HG03378 (cell line): ENCODE measurements around the gene PPA1.
"Not testable (repeated sequence)": the region's sequence is repeated elsewhere in the genome, so short reads cannot be mapped to it uniquely, and the experiment has no call there.

ENCODE experiments used
- ATAC-seq: cut with Tn5 transposase; IDR thresholded peaks from one replicate; pipeline ENCODE4 v1.9.1; 2021; ENCODE audit warnings: mild to moderate bottlenecking, moderate library complexity; ENCODE audit not compliant: unreplicated experiment

Gene PPA1

DNA sequence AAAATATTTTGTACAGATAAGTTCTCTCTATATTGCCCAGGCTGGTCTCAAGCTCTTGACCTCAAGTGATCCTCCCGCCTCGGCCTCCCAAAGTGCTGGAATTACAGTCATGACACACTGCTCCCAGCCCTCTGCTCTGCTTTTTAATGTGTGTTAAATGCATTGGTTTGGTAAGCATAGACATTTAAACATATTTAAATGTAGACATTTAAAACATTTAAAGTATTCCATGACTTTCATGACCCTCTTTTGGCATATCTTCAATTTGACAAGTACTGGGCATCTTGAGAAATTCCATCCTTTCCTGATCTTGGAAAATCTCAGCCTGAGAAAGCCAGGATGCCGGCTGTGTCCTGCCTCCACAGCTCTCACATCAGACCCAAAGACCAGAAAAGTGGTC is 57.7 kb downstream of the PPA1 start:
- no peak for ATAC-seq

GRCh38 chr10:70174058-70174741 is 59.0 kb downstream of the PPA1 start:
- no peak for ATAC-seq

- no peak for ATAC-seq
These were observed 63.4 kb downstream of the PPA1 start for GRCh38 chr10:70169649-70170364.

DNA sequence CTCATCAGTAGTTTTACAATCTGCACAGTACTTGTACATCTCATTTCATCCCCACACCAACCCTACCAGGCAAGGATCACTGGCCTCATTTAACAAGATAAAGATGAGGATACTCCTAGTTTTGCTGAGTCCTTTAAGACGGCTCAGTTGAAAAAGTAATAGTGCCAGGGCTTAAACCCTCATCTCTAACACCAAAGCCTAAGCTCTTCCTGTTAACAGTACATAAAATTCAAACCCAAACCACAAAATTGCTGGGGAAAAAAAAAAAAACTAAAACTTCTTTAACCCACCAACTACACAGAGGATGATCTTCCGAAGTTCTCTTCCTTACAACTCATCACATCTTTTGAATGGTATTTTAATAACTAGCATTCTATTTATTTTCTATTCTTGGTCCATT is 64.2 kb downstream of the PPA1 start:
- ATAC-seq: no peak

DNA sequence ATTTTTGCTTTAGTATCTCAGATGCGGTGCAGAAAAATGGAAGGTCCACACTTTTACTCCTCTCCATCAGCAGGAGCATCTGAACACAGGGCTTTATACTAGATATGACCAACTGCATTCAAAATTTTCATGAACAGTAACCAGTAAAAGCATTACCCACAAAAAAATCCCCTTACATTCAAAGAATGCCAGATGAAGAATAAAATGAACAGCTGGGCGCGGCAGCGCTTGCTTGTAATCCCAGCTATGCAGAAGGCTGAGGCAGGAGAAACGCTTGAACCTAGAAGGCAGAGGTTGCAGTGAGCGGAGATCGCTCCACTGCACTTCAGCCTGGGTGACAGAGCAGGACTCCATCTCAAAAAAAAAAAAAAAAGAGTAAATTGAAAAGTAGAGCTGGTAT is 66.0 kb downstream of the PPA1 start:
- no peak for ATAC-seq

DNA sequence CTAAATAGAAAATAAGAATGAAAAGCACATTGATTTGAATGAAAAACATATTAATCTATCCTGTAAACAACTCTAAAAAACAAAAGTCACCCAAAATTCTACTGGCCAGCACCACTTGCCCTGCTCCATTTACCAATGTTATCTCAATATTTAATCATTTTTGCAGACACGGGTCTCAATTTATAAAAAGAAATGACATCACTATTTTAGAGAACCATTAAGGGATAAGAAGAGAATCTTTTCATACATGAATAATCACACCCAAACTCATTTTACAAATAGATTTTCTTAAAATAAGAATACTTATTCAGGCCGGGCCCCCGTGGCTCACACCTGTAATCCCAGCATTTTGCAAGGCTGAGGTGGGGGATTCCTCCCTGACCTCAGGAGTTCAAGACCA is 66.8 kb downstream of the PPA1 start:
- no peak for ATAC-seq

DNA sequence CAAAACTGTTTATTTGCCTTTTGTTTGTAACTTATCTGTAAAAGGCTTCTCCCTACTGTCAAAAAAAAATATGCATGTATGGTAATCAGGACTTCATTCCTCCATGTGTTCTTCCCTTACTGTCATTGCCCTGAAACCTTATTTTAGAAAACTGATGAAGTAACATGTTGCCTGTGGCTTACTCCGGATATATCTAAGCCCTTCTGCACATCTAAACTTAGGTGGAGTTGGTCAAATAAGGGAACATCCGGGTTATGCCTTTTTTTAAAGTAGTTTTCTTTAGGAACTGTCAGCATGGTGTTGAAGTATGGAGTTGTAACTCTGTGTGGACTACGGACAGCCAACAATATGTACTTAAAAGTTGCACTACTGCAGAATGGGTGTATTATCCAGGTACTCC is 69.1 kb downstream of the PPA1 start:
- no peak for ATAC-seq

DNA sequence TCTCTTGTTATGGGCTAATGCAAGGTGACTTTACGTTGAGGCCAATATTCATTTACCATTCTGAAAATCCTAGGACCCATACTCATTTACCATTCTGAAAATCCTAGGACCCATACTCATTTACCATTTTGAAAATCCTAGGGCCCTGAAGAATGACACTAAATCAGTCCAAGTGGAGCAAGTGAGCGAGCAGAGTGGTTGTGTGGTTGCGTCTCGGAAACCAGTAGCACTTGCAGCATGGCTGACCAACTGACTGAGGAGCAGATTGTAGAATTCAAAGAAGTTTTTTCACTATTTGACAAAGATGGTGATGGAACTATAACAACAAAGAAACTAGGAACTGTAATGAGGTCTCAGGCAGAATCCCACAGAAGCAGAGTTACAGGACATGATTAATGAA is 69.8 kb downstream of the PPA1 start:
- no peak for ATAC-seq

DNA sequence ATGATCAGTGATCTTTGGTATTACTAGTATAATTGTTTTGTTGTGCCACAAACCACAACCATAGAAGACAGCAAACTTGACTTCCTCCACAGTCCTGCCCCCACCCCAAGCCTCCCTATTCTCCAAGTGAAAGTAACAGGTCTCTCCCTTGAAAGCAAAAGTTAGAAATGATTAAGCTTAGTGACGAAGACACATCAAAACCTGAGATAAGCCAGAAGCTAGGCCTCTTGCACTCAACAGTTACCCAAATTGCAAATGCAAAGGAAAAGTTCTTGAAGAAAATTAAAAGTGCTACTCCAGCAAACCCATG is 70.4 kb downstream of the PPA1 start:
- peak; percentile 77 for ATAC-seq

GRCh38 chr10:70162151-70162891 is 70.9 kb downstream of the PPA1 start:
- peak; percentile 30 for ATAC-seq

DNA sequence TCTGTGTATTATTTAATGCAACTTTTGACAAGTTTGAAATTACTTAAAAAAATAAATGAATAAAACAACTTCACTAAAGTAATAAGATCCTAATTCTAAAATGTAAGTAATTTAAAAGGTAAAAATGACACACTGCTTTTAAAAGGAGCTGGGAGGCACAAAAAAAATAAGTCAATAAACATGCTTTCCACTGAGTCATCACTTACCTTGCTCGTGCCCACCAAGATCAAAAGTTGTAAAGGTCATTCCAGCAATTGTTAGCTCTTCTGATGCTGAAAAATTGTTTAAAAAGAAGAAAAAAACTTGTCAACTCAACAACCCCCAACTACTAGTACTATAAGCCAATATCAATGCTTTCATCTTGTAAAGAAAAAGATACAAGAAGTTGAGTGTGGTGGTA is 72.4 kb downstream of the PPA1 start:
- ATAC-seq: no peak

DNA sequence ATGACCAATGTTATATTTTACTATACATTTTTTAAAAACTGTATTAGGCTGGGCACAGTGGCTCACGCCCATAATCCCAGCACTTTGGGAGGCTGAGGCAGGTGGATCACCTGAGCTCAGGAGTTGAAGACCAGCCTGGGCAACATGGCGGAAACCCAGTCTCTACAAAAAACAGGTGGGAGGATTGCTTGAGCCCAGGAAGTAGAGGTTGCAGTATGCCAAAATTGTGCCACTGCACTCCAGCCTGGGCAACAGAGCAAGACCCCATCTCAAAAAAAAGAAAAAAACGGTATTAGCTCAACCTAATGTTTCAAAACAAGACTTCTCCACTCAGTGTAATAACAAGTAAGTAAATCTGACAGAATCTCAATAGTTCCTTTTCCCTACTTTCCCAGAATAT is 73.9 kb downstream of the PPA1 start:
- not testable (repeated sequence) for ATAC-seq

- ATAC-seq: no peak
These were observed 75.1 kb downstream of the PPA1 start for GRCh38 chr10:70158113-70158512.

GRCh38 chr10:70155255-70155838 is 77.9 kb downstream of the PPA1 start:
- ATAC-seq: no peak
